Thymus (tissue), 11 donors: ENCODE measurements around the gene KRT5. TPM values are rescaled to one million over a fixed set of nuclear protein-coding genes. Genes with fewer than 3 reads are reported as not detected.

Experiments
- DNase-seq, 9 donors: peaks; one replicate each; pipeline ENCODE4 v3.0.0-alpha.2; 2013; ENCODE audit warnings: low spot score in 9 of 9, low read depth in 6 of 9, missing footprints in 1 of 9
- H3K27ac ChIP-seq, 2 donors: one replicate each; pipeline ENCODE4 v1.5.1; 2013; ENCODE audit warnings: control low read depth in 1 of 2, low read depth in 1 of 2, low read length in 1 of 2, mild to moderate bottlenecking in 1 of 2, moderate library complexity in 1 of 2
- H3K27me3 ChIP-seq, 2 donors: one replicate each; pipeline ENCODE4 v1.5.1; 2013; ENCODE audit warnings: low read length in 1 of 2; ENCODE audit not compliant: control insufficient read depth in 2 of 2, insufficient read depth in 1 of 2
- H3K36me3 ChIP-seq, 2 donors: one replicate each; pipeline ENCODE4 v1.5.1; 2013; ENCODE audit warnings: low read length in 1 of 2, mild to moderate bottlenecking in 1 of 2, moderate library complexity in 1 of 2; ENCODE audit not compliant: control insufficient read depth in 2 of 2, insufficient read depth in 2 of 2
- H3K4me1 ChIP-seq, 2 donors: one replicate each; pipeline ENCODE4 v1.5.1; 2013; ENCODE audit warnings: low read length in 2 of 2; ENCODE audit not compliant: control insufficient read depth in 2 of 2, insufficient read depth in 2 of 2
- H3K4me3 ChIP-seq, 2 donors: one replicate each; pipeline ENCODE4 v1.5.1; 2013; ENCODE audit warnings: low read length in 2 of 2, control low read depth in 1 of 2, mild to moderate bottlenecking in 1 of 2
- H3K9me3 ChIP-seq, 2 donors: one replicate each; pipeline ENCODE4 v1.5.1; 2013; ENCODE audit warnings: low read length in 1 of 2, mild to moderate bottlenecking in 1 of 2; ENCODE audit not compliant: control insufficient read depth in 2 of 2, insufficient read depth in 1 of 2
- WGBS: extraction: QIAGEN DNeasy Blood & Tissue Kit; methylation state at CpG from one replicate; pipeline ENCODE4 v1.1.7; 2013; 5-methylcytosine and 5-hydroxymethylcytosine counted together
- polyA plus RNA-seq: library from polyadenylated mRNA; stranded (reverse); fragments of 200-250 nt; gene quantifications from one replicate; pipeline ENCODE4 v1.2.3, GENCODE V29; 2013
- total RNA-seq: library from RNA; stranded (reverse); fragments of 120-200 nt; gene quantifications from one replicate; pipeline ENCODE4 v1.2.4, GENCODE V29; 2013
- donor health status: healthy.

Gene KRT5
- total and polyA plus RNA-seq, 2 donors, result 326 to 1,023 TPM

GRCh38 chr12:52531566-52532300, 11.5 kb upstream of the KRT5 start:
- 67% methylated on average over 18 of the region's 18 CpGs for WGBS
- DNase-seq, result peak in 1 of 9 donors; percentile 19
- Histone ChIP-seq H3K27me3 (peaks cover 0 to 7% of the 10 kb centered on the region in 2 donors), H3K4me3 (no peak overlapping the region), H3K4me1 (no peaks in the 10 kb centered on the region), H3K27ac (no peak overlapping the region), H3K36me3 (no peaks in the 10 kb centered on the region), H3K9me3 (no peaks in the 10 kb centered on the region)

- DNase-seq, result no peak
- no peak overlapping the region for H3K4me3 ChIP-seq
- H3K4me1 ChIP-seq, result peaks cover 0 to 6% of the 10 kb centered on the region in 2 donors
- WGBS, result 85% methylated on average over 2 of the region's 2 CpGs
- H3K36me3 ChIP-seq, result no peaks in the 10 kb centered on the region
- no peak overlapping the region for H3K27ac ChIP-seq
- no peaks in the 10 kb centered on the region for H3K9me3 ChIP-seq
- H3K27me3 ChIP-seq, result peaks cover 0 to 7% of the 10 kb centered on the region in 2 donors
Observed at GRCh38 chr12:52530905-52531304, 10.7 kb upstream of the KRT5 start.

DNA sequence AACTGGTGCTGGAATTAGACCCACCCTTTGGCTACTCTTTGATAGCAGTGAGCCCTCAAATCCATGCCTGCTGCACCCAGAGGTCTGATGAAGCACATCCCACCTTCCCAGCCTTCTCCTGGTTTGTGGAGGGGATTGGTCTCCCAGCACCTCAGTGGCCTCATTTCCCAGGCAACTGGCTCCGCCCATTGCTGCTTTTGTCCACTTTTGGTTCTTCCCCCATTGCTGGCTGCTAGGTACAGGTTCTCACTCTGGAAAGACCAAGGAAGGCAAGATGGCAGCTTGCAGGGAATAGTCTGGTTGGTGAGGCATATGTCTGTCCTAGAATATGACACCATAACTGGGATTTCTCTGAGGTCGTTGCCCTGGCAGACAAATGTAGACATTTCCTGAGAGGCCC, 10.2 kb upstream of the KRT5 start:
- Histone ChIP-seq H3K27me3 (peaks cover 0 to 7% of the 10 kb centered on the region in 2 donors), H3K36me3 (no peaks in the 10 kb centered on the region), H3K27ac (no peak overlapping the region), H3K4me3 (no peak overlapping the region), H3K4me1 (peaks cover 0 to 11% of the 10 kb centered on the region in 2 donors), H3K9me3 (no peaks in the 10 kb centered on the region)
- no peak for DNase-seq
- 83% methylated on average over 2 of the region's 2 CpGs for WGBS

- DNase-seq, result no peak
- Histone ChIP-seq H3K27ac (no peak overlapping the region), H3K4me3 (no peak overlapping the region), H3K36me3 (no peaks in the 10 kb centered on the region), H3K27me3 (peaks cover 0 to 7% of the 10 kb centered on the region in 2 donors), H3K9me3 (no peaks in the 10 kb centered on the region), H3K4me1 (peaks cover 0 to 16% of the 10 kb centered on the region in 2 donors)
- 96% methylated on average over 9 of the region's 9 CpGs for WGBS
Observed at GRCh38 chr12:52529846-52530245, 9.7 kb upstream of the KRT5 start.

DNA sequence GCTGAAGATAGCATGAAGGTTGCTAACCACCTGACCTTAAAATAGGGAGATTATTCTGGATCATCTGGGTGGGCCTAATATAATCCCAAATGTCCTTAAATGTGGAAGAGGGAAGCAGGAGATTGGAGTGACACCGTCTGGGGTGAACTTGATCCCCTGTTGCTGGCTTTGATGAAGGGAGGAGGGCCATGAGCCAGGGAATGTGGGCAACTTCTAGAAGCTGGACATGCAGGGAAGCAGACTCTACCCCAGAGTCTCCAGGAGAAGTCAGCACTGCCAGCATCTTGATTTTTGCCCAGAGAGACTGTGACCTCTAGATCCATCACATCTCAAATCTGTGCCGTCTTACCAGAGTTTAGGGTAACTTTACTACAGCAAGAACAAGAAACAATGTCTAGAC, 9.2 kb upstream of the KRT5 start:
- Histone ChIP-seq H3K36me3 (no peaks in the 10 kb centered on the region), H3K27me3 (peaks cover 0 to 9% of the 10 kb centered on the region in 2 donors), H3K4me1 (peaks cover 0 to 16% of the 10 kb centered on the region in 2 donors), H3K4me3 (no peak overlapping the region), H3K9me3 (no peaks in the 10 kb centered on the region), H3K27ac (no peak overlapping the region)
- 100% methylated on average over 2 of the region's 2 CpGs for WGBS
- no peak for DNase-seq

DNA sequence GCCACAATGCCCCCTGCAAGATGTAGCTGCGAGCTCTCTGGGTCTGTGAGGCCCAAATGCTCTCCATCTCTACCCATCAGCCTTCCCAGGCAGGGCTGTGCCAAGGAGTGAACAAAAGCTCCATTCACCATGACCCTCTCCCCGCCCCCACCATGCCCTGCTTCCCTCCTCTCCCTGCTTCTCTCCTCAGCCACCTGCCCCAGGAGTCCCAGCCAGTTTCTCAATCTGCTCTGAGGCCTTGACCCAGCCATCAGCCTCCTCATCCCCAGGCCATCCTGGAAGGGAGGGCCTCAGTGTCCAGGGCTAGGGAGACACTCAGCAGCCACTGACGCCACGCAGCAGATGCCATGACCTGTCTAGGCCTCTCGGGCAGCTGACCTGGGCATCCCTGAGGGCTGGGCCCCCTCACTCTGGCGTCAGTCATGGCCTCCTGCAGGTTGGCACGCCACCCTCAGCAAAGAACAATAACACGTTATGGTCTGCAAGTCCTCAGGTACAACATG, 8.5 kb upstream of the KRT5 start:
- peaks cover 0 to 8% of the 10 kb centered on the region in 2 donors for H3K27me3 ChIP-seq
- H3K4me3 ChIP-seq, result no peak overlapping the region
- WGBS, result 94% methylated on average over 8 of the region's 8 CpGs
- H3K4me1 ChIP-seq, result peaks cover 0 to 21% of the 10 kb centered on the region in 2 donors
- H3K27ac ChIP-seq, result no peak overlapping the region
- H3K9me3 ChIP-seq, result no peaks in the 10 kb centered on the region
- DNase-seq, result no peak
- no peaks in the 10 kb centered on the region for H3K36me3 ChIP-seq

- Histone ChIP-seq H3K9me3 (no peaks in the 10 kb centered on the region), H3K4me3 (no peak overlapping the region), H3K27me3 (peaks cover 0 to 7% of the 10 kb centered on the region in 2 donors), H3K36me3 (no peaks in the 10 kb centered on the region), H3K27ac (no peak overlapping the region), H3K4me1 (peaks cover 0 to 28% of the 10 kb centered on the region in 2 donors)
- WGBS, result 77% methylated on average over 4 of the region's 4 CpGs
- DNase-seq, result no peak
Observed at GRCh38 chr12:52527121-52527800, 7.1 kb upstream of the KRT5 start.

GRCh38 chr12:52526511-52526951, 6.3 kb upstream of the KRT5 start:
- WGBS, result 82% methylated on average over 8 of the region's 8 CpGs
- peak overlapping the region in 1 of 2 donors; percentile 82 for H3K27ac ChIP-seq
- H3K27me3 ChIP-seq, result peaks cover 0 to 7% of the 10 kb centered on the region in 2 donors
- no peak for DNase-seq
- no peaks in the 10 kb centered on the region for H3K9me3 ChIP-seq
- no peak overlapping the region for H3K4me3 ChIP-seq
- no peaks in the 10 kb centered on the region for H3K36me3 ChIP-seq
- H3K4me1 ChIP-seq, result peaks cover 0 to 34% of the 10 kb centered on the region in 2 donors
